ENCODE results near the gene ENAH. TPM values are rescaled to one million over a fixed set of nuclear protein-coding genes. Genes with fewer than 3 reads are reported as not detected.
"Not testable (repeated sequence)": the region's sequence is repeated elsewhere in the genome, so short reads cannot be mapped to it uniquely, and the experiment has no call there.

The ENAH gene
- total and polyA plus RNA-seq, 2 donors (not counting 1 experiment from before 2014, with no cell fraction given) = 1.3 to 1.6 TPM

GRCh38 chr1:225617956-225618355 is 35.0 kb downstream of the ENAH start:
- Mint-ChIP-seq H3K4me3 (no peak overlapping the region), H3K27me3 (no peaks in the 10 kb centered on the region), H3K9me3 (ENCODE audit: insufficient read depth) (no peaks in the 10 kb centered on the region), H3K4me1 (peaks cover 6% of the 10 kb centered on the region), H3K27ac (no peak overlapping the region)
- ATAC-seq (ENCODE audit: low read depth) (no peak), DNase-seq (no peak)
- H3K4me3 ChIP-seq (ENCODE audit: control extremely low read depth in 1 of 5, extremely low read depth in 1 of 5, insufficient read depth in 1 of 5, low read depth in 2 of 5, low read length in 4 of 5) = no peak overlapping the region
- no peak overlapping the region for H3K9ac ChIP-seq (ENCODE audit: low read length)
- H3K4me1 ChIP-seq (ENCODE audit: control insufficient read depth in 2 of 2, insufficient read depth in 2 of 2, low read length in 2 of 2) = peaks cover 0 to 4% of the 10 kb centered on the region in 2 donors
- H3K79me2 ChIP-seq (ENCODE audit: control insufficient read depth, insufficient read depth, low read length) = no peaks in the 10 kb centered on the region
- no peak overlapping the region for H3K4me2 ChIP-seq (replicated peaks; ENCODE audit: low read depth, low read length, poor library complexity, severe bottlenecking)
- 100% methylated on average over 1 of the region's 2 CpGs for WGBS (ENCODE audit: insufficient coverage)
- ChIA-PET POLR2A (no interaction called here), CTCF (no interaction called here)
- H3K9me3 ChIP-seq (ENCODE audit: control extremely low read depth in 1 of 3, control insufficient read depth in 2 of 3, insufficient read depth in 1 of 3, low read length in 2 of 3) = no peaks in the 10 kb centered on the region
- H2AFZ ChIP-seq (ENCODE audit: insufficient read depth, low read depth, low read length, poor library complexity, severe bottlenecking) = no peak overlapping the region
- intact Hi-C loops (cut with micrococcal nuclease) = no loop called here
- no peaks in the 10 kb centered on the region for H4K20me1 ChIP-seq (ENCODE audit: control insufficient read depth, insufficient read depth, low read length, poor library complexity, severe bottlenecking)
- no peak for TF ChIP-seq CTCF (IDR thresholded peaks at IDR 0.05)
- TF ChIP-seq EZH2 (IDR thresholded peaks at IDR 0.05; ENCODE audit: borderline replicate concordance, insufficient read depth, low read depth, low read length, poor library complexity, severe bottlenecking) = no peak
- no peaks in the 10 kb centered on the region for H3K27me3 ChIP-seq (replicated peaks in 1 of 4; ENCODE audit: control extremely low read depth in 1 of 4, control insufficient read depth in 3 of 4, insufficient read depth in 4 of 4, low read length in 3 of 4)
- H3K36me3 ChIP-seq (replicated peaks in 1 of 2; ENCODE audit: control extremely low read depth in 1 of 2, control insufficient read depth in 1 of 2, extremely low read depth in 1 of 2, insufficient read depth in 2 of 2, low read length in 1 of 2) = no peaks in the 10 kb centered on the region
- H3K27ac ChIP-seq (ENCODE audit: low read length in 2 of 2) = no peak overlapping the region

- H3K27me3 ChIP-seq (replicated peaks in 1 of 4; ENCODE audit: control extremely low read depth in 1 of 4, control insufficient read depth in 3 of 4, insufficient read depth in 4 of 4, low read length in 3 of 4) = no peaks in the 10 kb centered on the region
- H3K36me3 ChIP-seq (replicated peaks in 1 of 2; ENCODE audit: control extremely low read depth in 1 of 2, control insufficient read depth in 1 of 2, extremely low read depth in 1 of 2, insufficient read depth in 2 of 2, low read length in 1 of 2) = no peaks in the 10 kb centered on the region
- H3K9me3 ChIP-seq (ENCODE audit: control extremely low read depth in 1 of 3, control insufficient read depth in 2 of 3, insufficient read depth in 1 of 3, low read length in 2 of 3) = no peaks in the 10 kb centered on the region
- peaks cover 0 to 4% of the 10 kb centered on the region in 2 donors for H3K4me1 ChIP-seq (ENCODE audit: control insufficient read depth in 2 of 2, insufficient read depth in 2 of 2, low read length in 2 of 2)
- intact Hi-C loops (cut with micrococcal nuclease) = no loop called here
- H4K20me1 ChIP-seq (ENCODE audit: control insufficient read depth, insufficient read depth, low read length, poor library complexity, severe bottlenecking) = no peaks in the 10 kb centered on the region
- no peak overlapping the region for H3K4me2 ChIP-seq (replicated peaks; ENCODE audit: low read depth, low read length, poor library complexity, severe bottlenecking)
- CTCF ChIA-PET = no interaction called here
- Mint-ChIP-seq H3K4me1 (peaks cover 6% of the 10 kb centered on the region), H3K9me3 (ENCODE audit: insufficient read depth) (no peaks in the 10 kb centered on the region), H3K27ac (no peak overlapping the region), H3K4me3 (no peak overlapping the region), H3K27me3 (no peaks in the 10 kb centered on the region)
- no peak overlapping the region for H3K27ac ChIP-seq (ENCODE audit: low read length in 2 of 2)
- POLR2A ChIA-PET = no interaction called here
- 100% methylated on average over 1 of the region's 1 CpG for WGBS (ENCODE audit: insufficient coverage)
- no peak for TF ChIP-seq EZH2 (IDR thresholded peaks at IDR 0.05; ENCODE audit: borderline replicate concordance, insufficient read depth, low read depth, low read length, poor library complexity, severe bottlenecking)
- TF ChIP-seq CTCF (IDR thresholded peaks at IDR 0.05) = no peak
- no peak overlapping the region for H3K4me3 ChIP-seq (ENCODE audit: control extremely low read depth in 1 of 5, extremely low read depth in 1 of 5, insufficient read depth in 1 of 5, low read depth in 2 of 5, low read length in 4 of 5)
- H3K9ac ChIP-seq (ENCODE audit: low read length) = no peak overlapping the region
- no peak for ATAC-seq (ENCODE audit: low read depth)
- DNase-seq = no peak
- no peak overlapping the region for H2AFZ ChIP-seq (ENCODE audit: insufficient read depth, low read depth, low read length, poor library complexity, severe bottlenecking)
- no peaks in the 10 kb centered on the region for H3K79me2 ChIP-seq (ENCODE audit: control insufficient read depth, insufficient read depth, low read length)
Observed at GRCh38 chr1:225617479-225617878, 35.4 kb downstream of the ENAH start.

DNA sequence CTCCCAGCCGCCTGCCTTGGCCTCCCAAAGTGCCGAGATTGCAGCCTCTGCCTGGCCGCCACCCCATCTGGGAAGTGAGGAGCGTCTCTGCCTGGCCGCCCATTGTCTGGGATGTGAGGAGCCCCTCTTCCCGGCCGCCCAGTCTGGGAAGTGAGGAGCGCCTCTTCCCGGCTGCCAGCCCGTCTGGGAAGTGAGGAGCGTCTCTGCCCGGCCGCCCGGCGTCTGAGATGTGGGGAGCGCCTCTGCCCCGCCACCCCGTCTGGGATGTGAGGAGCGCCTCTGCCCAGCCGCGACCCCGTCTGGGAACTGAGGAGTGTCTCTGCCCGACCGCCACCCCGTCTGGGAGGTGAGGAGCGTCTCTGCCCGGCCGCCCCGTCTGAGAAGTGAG is 37.5 kb downstream of the ENAH start:
- H3K4me1 Mint-ChIP-seq; H3K4me2 ChIP-seq (replicated peaks; ENCODE audit: low read depth, low read length, poor library complexity, severe bottlenecking); DNase-seq; H3K4me1 ChIP-seq (ENCODE audit: control insufficient read depth in 2 of 2, insufficient read depth in 2 of 2, low read length in 2 of 2); H3K36me3 ChIP-seq (replicated peaks in 1 of 2; ENCODE audit: control extremely low read depth in 1 of 2, control insufficient read depth in 1 of 2, extremely low read depth in 1 of 2, insufficient read depth in 2 of 2, low read length in 1 of 2); H3K4me3 Mint-ChIP-seq; H3K9me3 ChIP-seq (ENCODE audit: control extremely low read depth in 1 of 3, control insufficient read depth in 2 of 3, insufficient read depth in 1 of 3, low read length in 2 of 3); CTCF ChIA-PET; ATAC-seq (ENCODE audit: low read depth); H3K27me3 Mint-ChIP-seq; H3K27me3 ChIP-seq (replicated peaks in 1 of 4; ENCODE audit: control extremely low read depth in 1 of 4, control insufficient read depth in 3 of 4, insufficient read depth in 4 of 4, low read length in 3 of 4); H3K9me3 Mint-ChIP-seq (ENCODE audit: insufficient read depth); H3K9ac ChIP-seq (ENCODE audit: low read length); intact Hi-C loops (cut with micrococcal nuclease); H3K79me2 ChIP-seq (ENCODE audit: control insufficient read depth, insufficient read depth, low read length); H3K27ac Mint-ChIP-seq; H2AFZ ChIP-seq (ENCODE audit: insufficient read depth, low read depth, low read length, poor library complexity, severe bottlenecking); H3K27ac ChIP-seq (ENCODE audit: low read length in 2 of 2); POLR2A ChIA-PET; H3K4me3 ChIP-seq (ENCODE audit: control extremely low read depth in 1 of 5, extremely low read depth in 1 of 5, insufficient read depth in 1 of 5, low read depth in 2 of 5, low read length in 4 of 5); H4K20me1 ChIP-seq (ENCODE audit: control insufficient read depth, insufficient read depth, low read length, poor library complexity, severe bottlenecking): not testable (repeated sequence)
- WGBS (ENCODE audit: insufficient coverage) = no CpG with 5 or more reads among the region's 29 CpGs

Data from B cell (primary cell).